NCI-H1092 (cell line): ENCODE data around the gene FIBCD1.

Experiments
- DNase-seq: peaks from one replicate; lab custom pipeline; 2025; lab: John Stamatoyannopoulos, UW

FIBCD1 gene

DNA sequence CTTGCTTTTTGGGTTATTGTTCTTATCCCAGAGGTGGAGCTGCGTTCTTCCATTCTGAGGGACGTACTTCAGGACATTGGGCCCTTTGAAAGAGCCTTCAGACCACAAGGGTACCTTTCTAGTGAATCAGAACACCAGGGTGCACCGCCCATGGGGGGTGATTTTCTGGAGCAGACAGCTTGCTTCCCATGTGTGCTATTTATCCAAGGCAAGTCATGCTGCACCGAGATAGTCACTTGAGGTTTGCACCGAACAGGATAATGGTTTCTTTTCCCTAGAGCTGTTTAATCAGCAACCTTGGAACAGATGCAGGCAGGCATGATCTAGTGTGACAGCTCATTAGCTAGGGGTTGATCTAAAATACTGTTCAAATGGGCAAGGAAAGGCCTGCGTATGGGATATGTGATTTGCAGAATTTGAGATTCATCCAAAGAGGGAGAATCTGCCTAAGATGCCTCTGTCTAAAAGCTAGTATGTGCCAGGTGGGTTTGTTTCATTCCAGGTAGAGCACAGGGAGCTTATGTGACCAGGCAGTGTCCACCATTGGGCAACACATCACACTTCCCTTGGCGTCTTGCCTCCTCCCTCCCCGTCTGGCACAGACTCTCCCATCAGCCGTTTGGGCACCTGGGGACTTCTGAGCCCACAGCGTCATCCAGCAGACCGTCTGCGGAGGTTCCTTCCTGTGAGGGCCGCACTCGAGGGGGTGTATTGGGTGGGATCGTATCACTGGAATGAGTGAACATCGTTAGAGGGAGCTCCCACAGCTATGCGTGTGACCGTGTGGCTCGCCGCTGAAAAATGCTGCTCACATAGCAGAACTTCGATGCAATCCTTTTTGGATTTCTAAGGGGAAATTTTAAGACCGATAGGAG, 80.9 kb downstream of the FIBCD1 start:
- DNase-seq, result no peak

DNA sequence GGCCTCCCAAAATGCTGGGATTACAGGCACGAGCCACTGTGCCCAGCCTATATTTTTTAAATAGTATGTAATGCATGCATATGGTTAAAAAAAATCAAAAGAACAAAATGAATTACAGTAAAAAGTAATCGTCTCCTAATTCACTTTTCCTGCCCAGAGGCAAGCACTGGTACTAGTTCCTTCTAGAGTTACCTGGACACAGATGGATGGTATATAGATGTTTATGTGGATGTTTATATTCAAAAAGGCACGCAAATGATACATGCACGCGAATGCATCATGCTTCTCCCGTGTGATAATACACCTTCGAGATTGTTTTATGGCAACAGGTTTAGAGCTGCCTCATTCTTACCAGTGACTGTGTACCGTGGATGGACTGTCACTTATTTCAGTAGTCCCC, 82.6 kb downstream of the FIBCD1 start:
- DNase-seq, result no peak

DNA sequence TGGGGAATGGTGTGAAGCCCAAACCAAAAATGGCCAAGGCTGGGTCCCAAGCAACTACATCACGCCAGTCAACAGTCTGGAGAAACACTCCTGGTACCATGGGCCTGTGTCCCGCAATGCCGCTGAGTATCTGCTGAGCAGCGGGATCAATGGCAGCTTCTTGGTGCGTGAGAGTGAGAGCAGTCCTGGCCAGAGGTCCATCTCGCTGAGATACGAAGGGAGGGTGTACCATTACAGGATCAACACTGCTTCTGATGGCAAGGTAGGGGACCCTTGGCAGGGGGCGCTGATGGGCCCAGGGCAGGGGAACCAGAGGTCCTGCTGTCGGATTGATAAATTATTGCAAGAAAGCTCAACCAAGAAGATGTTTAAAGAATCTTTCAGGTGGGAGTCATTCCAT, 84.2 kb downstream of the FIBCD1 start:
- DNase-seq, result no peak

DNA sequence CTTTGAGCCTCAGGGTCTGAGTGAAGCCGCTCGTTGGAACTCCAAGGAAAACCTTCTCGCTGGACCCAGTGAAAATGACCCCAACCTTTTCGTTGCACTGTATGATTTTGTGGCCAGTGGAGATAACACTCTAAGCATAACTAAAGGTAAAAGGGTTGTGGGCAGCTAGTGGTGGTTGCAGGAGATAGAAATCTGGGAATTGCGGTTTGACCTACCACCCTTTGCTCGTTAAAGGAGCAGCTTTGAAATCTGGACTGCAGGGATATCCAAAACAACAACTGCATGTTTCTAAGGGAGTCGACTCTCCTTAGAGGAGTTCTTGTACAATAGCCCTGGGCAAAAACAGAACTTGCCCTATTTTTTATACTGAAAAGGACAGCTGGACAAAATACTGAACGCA, 85.0 kb downstream of the FIBCD1 start:
- DNase-seq, result no peak

DNA sequence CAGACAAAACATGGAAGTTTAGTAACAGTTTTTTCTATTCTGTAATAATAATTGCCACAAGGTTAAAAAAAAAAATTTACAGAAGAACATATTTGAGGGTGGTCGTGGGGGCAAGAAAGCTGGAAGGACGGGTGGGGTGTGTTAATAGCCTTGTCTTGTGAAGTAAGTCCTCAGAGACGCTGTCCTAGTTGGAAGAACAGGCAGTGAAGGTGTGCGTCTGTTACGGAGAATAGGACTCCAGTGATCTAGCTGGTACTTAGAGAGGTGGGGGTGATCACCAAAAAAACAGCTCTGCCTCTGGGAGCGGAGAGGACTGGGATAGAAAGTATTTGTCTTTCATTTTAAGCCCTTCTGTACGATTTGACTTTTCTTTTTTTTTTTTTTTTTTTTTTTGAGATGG, 86.2 kb downstream of the FIBCD1 start:
- DNase-seq, result no peak
